MCF 10A (cell line): ENCODE measurements around the gene KCNA1. TPM values are rescaled to one million over a fixed set of nuclear protein-coding genes. Genes with fewer than 3 reads are reported as not detected.

Experiments used
- BruUV-seq: library from RNA; stranded (reverse); fragments of 400-500 nt; replicated peaks from 2 replicates; lab custom pipeline; 2021; lab: Mats Ljungman, UMichigan
- CTCF ChIA-PET: fragments of 300-600 bp; sonication (Branson Sonifier 250); formaldehyde crosslinking; extraction: SDS; loops from one replicate; lab custom pipeline; 2021; ENCODE audit warnings: antibody characterized with exemption, inconsistent platforms; lab: Yijun Ruan, JAX
- POLR2A ChIA-PET: fragments of 300-600, 350-650 bp; sonication (Branson Sonifier 250); formaldehyde crosslinking; extraction: SDS; loops from one replicate; lab custom pipeline; 2020; ENCODE audit warnings: antibody characterized with exemption, inconsistent platforms; lab: Yijun Ruan, JAX
- DNase-seq: peaks from one replicate; pipeline ENCODE4 v3.0.0-alpha.2; 2018; ENCODE audit not compliant: unreplicated experiment
- H3K27ac Mint-ChIP-seq: one replicate; pipeline ENCODE4 v1.8.0; 2022; ENCODE audit warnings: mild to moderate bottlenecking, low read depth, mixed read lengths; ENCODE audit not compliant: unreplicated experiment
- H3K27me3 Mint-ChIP-seq: one replicate; pipeline ENCODE4 v1.8.0; 2022; ENCODE audit warnings: mixed read lengths; ENCODE audit not compliant: insufficient read depth, unreplicated experiment
- H3K36me3 Mint-ChIP-seq: one replicate; pipeline ENCODE4 v1.8.0; 2022; ENCODE audit warnings: mild to moderate bottlenecking, moderate library complexity, mixed read lengths; ENCODE audit not compliant: insufficient read depth, unreplicated experiment
- H3K4me1 Mint-ChIP-seq: one replicate; pipeline ENCODE4 v1.8.0; 2022; ENCODE audit warnings: mixed read lengths; ENCODE audit not compliant: insufficient read depth, unreplicated experiment
- H3K4me3 Mint-ChIP-seq: one replicate; pipeline ENCODE4 v1.8.0; 2022; ENCODE audit warnings: mild to moderate bottlenecking, moderate library complexity, mixed read lengths; ENCODE audit not compliant: unreplicated experiment
- H3K9me3 Mint-ChIP-seq: one replicate; pipeline ENCODE4 v1.8.0; 2022; ENCODE audit warnings: mixed read lengths; ENCODE audit not compliant: unreplicated experiment
- CTCF ChIP-seq: fragments of 200-600 bp; IDR thresholded peaks from one replicate; pipeline ENCODE4 v1.8.0; 2022; ENCODE audit warnings: antibody characterized with exemption, mild to moderate bottlenecking; ENCODE audit not compliant: unreplicated experiment
- intact Hi-C: fragments of 100-400 bp; cut with micrococcal nuclease; formaldehyde crosslinking; loops from 2 replicates; pipeline ENCODE4 v1.14.1; 2022
- total RNA-seq: library from RNA; stranded (reverse); gene quantifications from 2 replicates; pipeline ENCODE4 v1.2.3, GENCODE V29; 2022

Gene KCNA1
- total RNA-seq, 1 experiment from 2014 or later: not detected

- ChIA-PET CTCF (interaction anchor here (1.4 to 2.0 kb wide), 2 partner anchors 11 to 24 kb away, joined by 4 to 9 read pairs; no protein-coding TSS in a partner anchor), POLR2A (no interaction called here)
- intact Hi-C loops: no loop called here
- H3K27ac Mint-ChIP-seq: no peak overlapping the region
- no TSS peak for BruUV-seq
- no peak for DNase-seq
- H3K9me3 Mint-ChIP-seq: peaks cover 43% of the 10 kb centered on the region
- no peaks in the 10 kb centered on the region for H3K27me3 Mint-ChIP-seq
- no peaks in the 10 kb centered on the region for H3K4me1 Mint-ChIP-seq
- H3K4me3 Mint-ChIP-seq: no peak overlapping the region
- no peak for TF ChIP-seq CTCF
- H3K36me3 Mint-ChIP-seq: peaks cover 5% of the 10 kb centered on the region
Observed at GRCh38 chr12:4881266-4882064, 28.2 kb upstream of the KCNA1 start.

GRCh38 chr12:4891866-4892265 is 17.8 kb upstream of the KCNA1 start:
- Mint-ChIP-seq H3K4me1 (no peaks in the 10 kb centered on the region), H3K27me3 (no peaks in the 10 kb centered on the region), H3K27ac (no peak overlapping the region), H3K9me3 (peaks cover 29% of the 10 kb centered on the region), H3K36me3 (no peaks in the 10 kb centered on the region), H3K4me3 (no peak overlapping the region)
- POLR2A ChIA-PET: no interaction called here
- intact Hi-C loops: no loop called here
- CTCF ChIA-PET: interaction anchor here (1.8 kb wide), 1 partner anchor 10 kb away, joined by 4 read pairs; no protein-coding TSS in a partner anchor
- no peak for TF ChIP-seq CTCF
- BruUV-seq: no TSS peak
- DNase-seq: no peak

GRCh38 chr12:4892418-4892817 is 17.3 kb upstream of the KCNA1 start:
- DNase-seq: no peak
- H3K4me3 Mint-ChIP-seq: no peak overlapping the region
- peaks cover 24% of the 10 kb centered on the region for H3K9me3 Mint-ChIP-seq
- intact Hi-C loops: no loop called here
- CTCF ChIA-PET: interaction anchor here (0.6 to 1.8 kb wide), 2 partner anchors 10 to 286 kb away, joined by 3 to 4 read pairs; no protein-coding TSS in a partner anchor
- no peak for TF ChIP-seq CTCF
- no peaks in the 10 kb centered on the region for H3K36me3 Mint-ChIP-seq
- no TSS peak for BruUV-seq
- H3K4me1 Mint-ChIP-seq: no peaks in the 10 kb centered on the region
- POLR2A ChIA-PET: no interaction called here
- no peaks in the 10 kb centered on the region for H3K27me3 Mint-ChIP-seq
- H3K27ac Mint-ChIP-seq: no peak overlapping the region

GRCh38 chr12:4894019-4894418 is 15.7 kb upstream of the KCNA1 start:
- H3K9me3 Mint-ChIP-seq: peaks cover 22% of the 10 kb centered on the region
- no peak overlapping the region for H3K4me3 Mint-ChIP-seq
- no TSS peak for BruUV-seq
- ChIA-PET CTCF (interaction anchor here (1.2 kb wide), 1 partner anchor 36 kb away, joined by 5 read pairs; no protein-coding TSS in a partner anchor), POLR2A (no interaction called here)
- TF ChIP-seq CTCF: no peak
- no peak for DNase-seq
- no peaks in the 10 kb centered on the region for H3K27me3 Mint-ChIP-seq
- intact Hi-C loops: no loop called here
- no peaks in the 10 kb centered on the region for H3K4me1 Mint-ChIP-seq
- no peak overlapping the region for H3K27ac Mint-ChIP-seq
- H3K36me3 Mint-ChIP-seq: no peaks in the 10 kb centered on the region
